Mammary epithelial cell (primary cell): ENCODE data around the gene DNAJC16.

Source experiments
- CTCF ChIP-seq, 2 donors: IDR thresholded peaks in 1 of 2; conservative IDR thresholded peaks in 1 of 2; 2 replicates each; pipeline ENCODE4 v1.5.1; 2011 to 2012; ENCODE audit warnings: inconsistent platforms in 2 of 2, low read length in 2 of 2, mild to moderate bottlenecking in 2 of 2, control low read depth in 1 of 2, low read depth in 1 of 2; ENCODE audit not compliant: insufficient read depth in 1 of 2; ENCODE audit errors: extremely low read depth in 1 of 2
- EZH2 ChIP-seq: IDR thresholded peaks from 2 replicates; pipeline ENCODE4 v1.6.1; 2012; ENCODE audit warnings: low read length, inconsistent platforms, borderline replicate concordance

- TF ChIP-seq CTCF (conservative IDR thresholded peaks at IDR 0.05 in 1 of 2, IDR thresholded peaks at IDR 0.05 in 1 of 2; ENCODE audit: extremely low read depth in 1 of 2, insufficient read depth in 1 of 2, low read depth in 1 of 2, low read length in 2 of 2), result no peak
- TF ChIP-seq EZH2, result no peak
Measured at GRCh38 chr1:15558516-15558915, 31.9 kb downstream of the DNAJC16 start.
